Fibroblast of lung (primary cell): ENCODE measurements around the gene CD84.

ENCODE experiments used
- EZH2 ChIP-seq: IDR thresholded peaks from 2 replicates; pipeline ENCODE4 v1.5.1; 2012; ENCODE audit warnings: low read length, control low read depth, mild to moderate bottlenecking; ENCODE audit errors: missing control alignments
- TF ChIP-seq, protein P1 (sequence below), 2 donors: IDR thresholded peaks in 1 of 2; conservative IDR thresholded peaks in 1 of 2; 1 replicate in 1 of 2; 2 replicates in 1 of 2; pipeline ENCODE4 v1.5.1; 2011 to 2012; ENCODE audit warnings: low read length in 2 of 2, control low read depth in 1 of 2, inconsistent platforms in 1 of 2, low read depth in 1 of 2, mild to moderate bottlenecking in 1 of 2

DNA sequence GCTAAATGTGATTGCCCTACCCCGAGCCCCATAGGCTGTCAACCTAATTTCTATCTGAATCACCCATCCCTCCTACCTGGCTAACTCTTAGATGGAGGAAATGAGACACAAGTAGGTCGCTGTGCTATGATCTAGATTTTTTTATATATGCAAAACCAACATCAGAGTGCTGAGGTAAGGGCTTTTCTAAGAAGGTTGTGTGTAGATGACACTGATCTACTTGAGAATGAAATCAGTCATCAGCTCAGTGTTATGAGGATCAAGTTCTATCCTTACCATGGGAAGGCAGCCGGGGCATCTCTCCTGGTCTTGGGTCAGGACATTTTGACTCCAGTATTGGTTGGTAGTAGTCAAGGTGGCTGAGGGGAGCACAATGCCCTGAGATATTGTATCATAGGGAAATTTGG, 43.9 kb upstream of the CD84 start:
- TF ChIP-seq, protein P1, sequence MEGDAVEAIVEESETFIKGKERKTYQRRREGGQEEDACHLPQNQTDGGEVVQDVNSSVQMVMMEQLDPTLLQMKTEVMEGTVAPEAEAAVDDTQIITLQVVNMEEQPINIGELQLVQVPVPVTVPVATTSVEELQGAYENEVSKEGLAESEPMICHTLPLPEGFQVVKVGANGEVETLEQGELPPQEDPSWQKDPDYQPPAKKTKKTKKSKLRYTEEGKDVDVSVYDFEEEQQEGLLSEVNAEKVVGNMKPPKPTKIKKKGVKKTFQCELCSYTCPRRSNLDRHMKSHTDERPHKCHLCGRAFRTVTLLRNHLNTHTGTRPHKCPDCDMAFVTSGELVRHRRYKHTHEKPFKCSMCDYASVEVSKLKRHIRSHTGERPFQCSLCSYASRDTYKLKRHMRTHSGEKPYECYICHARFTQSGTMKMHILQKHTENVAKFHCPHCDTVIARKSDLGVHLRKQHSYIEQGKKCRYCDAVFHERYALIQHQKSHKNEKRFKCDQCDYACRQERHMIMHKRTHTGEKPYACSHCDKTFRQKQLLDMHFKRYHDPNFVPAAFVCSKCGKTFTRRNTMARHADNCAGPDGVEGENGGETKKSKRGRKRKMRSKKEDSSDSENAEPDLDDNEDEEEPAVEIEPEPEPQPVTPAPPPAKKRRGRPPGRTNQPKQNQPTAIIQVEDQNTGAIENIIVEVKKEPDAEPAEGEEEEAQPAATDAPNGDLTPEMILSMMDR (conservative IDR thresholded peaks at IDR 0.05 in 1 of 2, IDR thresholded peaks at IDR 0.05 in 1 of 2; ENCODE audit: low read depth in 1 of 2, low read length in 2 of 2): no peak
- no peak for TF ChIP-seq EZH2
